Measurements from ENCODE around the gene CASQ1.

DNA sequence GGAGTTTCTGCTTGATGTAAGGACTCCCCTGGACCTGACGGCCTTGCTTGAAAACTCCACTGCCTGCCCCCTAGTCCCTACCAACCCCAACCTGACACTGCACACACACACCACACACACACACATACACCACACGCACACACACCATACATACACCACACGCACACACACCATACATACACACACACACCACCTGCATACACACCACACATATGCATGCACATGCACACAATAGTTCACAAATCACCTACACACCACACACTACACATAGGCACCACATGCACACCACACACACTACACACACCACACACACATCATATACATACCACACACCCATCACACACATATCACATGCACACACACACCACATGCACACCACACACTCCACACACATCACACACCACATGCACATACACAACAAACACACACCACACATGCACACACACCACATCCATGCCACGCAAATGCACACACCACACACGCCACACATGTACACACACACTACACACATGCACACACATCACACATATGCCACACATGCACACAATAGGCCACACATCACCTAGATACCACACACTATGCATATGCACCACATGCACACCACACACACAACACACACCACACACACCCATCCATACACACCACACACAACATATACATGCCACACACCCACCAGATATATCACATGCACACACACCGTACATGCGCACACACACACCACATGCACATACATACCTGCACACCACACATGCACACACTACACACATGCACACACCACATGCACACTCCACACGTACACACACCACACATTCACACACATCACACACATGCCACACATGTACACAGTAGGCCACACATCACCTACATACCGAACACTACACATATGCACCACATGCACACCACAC lies 3.7 kb downstream of the CASQ1 start:
- TF ChIP-seq, protein P1, sequence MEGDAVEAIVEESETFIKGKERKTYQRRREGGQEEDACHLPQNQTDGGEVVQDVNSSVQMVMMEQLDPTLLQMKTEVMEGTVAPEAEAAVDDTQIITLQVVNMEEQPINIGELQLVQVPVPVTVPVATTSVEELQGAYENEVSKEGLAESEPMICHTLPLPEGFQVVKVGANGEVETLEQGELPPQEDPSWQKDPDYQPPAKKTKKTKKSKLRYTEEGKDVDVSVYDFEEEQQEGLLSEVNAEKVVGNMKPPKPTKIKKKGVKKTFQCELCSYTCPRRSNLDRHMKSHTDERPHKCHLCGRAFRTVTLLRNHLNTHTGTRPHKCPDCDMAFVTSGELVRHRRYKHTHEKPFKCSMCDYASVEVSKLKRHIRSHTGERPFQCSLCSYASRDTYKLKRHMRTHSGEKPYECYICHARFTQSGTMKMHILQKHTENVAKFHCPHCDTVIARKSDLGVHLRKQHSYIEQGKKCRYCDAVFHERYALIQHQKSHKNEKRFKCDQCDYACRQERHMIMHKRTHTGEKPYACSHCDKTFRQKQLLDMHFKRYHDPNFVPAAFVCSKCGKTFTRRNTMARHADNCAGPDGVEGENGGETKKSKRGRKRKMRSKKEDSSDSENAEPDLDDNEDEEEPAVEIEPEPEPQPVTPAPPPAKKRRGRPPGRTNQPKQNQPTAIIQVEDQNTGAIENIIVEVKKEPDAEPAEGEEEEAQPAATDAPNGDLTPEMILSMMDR (IDR thresholded peaks at IDR 0.05; ENCODE audit: low read depth, low read length) = no peak
- no peak for TF ChIP-seq POLR2A (IDR thresholded peaks at IDR 0.05; ENCODE audit: extremely low read depth, insufficient read length)
- TF ChIP-seq, protein P2, sequence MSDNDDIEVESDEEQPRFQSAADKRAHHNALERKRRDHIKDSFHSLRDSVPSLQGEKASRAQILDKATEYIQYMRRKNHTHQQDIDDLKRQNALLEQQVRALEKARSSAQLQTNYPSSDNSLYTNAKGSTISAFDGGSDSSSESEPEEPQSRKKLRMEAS (IDR thresholded peaks at IDR 0.05; ENCODE audit: low read depth, low read length) = no peak
- TF ChIP-seq MYC (IDR thresholded peaks at IDR 0.05; ENCODE audit: low read depth, low read length) = no peak
